ENCODE data around the gene PPP1R26.
A peak's percentile ranks its signal among the peaks of the same experiment; 100 is the strongest.

Gene PPP1R26

GRCh38 chr9:135487281-135488012, 7.9 kb downstream of the PPP1R26 start:
- Histone ChIP-seq H3K9me3 (no peaks in the 10 kb centered on the region), H3K4me3 (no peak overlapping the region), H3K4me1 (no peaks in the 10 kb centered on the region), H3K36me3 (replicated peaks) (peaks cover 39% of the 10 kb centered on the region), H3K27me3 (ENCODE audit: low read depth) (no peaks in the 10 kb centered on the region)
- no peak for DNase-seq (ENCODE audit: low spot score in 2 of 2)
- in situ Hi-C loops (cut with MboI; ENCODE audit: low sequenced_read_pairs): no loop called here

DNA sequence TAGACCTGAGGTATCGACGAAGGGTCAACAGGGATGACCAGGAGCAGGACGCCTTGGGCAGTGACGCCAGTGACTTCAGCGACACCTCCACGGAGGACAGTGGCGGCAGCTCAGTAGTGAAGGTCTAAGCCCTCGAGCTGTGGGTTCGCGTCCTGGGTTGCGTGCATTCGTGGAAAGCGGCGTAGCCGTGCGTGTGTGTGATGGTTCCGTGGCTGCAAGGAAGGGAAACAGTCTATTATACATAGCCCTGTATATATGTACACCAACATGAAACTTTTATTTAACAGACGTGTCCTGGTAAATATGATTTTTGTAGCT, 8.4 kb downstream of the PPP1R26 start:
- Histone ChIP-seq H3K4me3 (no peak overlapping the region), H3K36me3 (replicated peaks) (peaks cover 39% of the 10 kb centered on the region), H3K4me1 (no peaks in the 10 kb centered on the region), H3K9me3 (no peaks in the 10 kb centered on the region), H3K27me3 (ENCODE audit: low read depth) (no peaks in the 10 kb centered on the region)
- DNase-seq (ENCODE audit: low spot score in 2 of 2): no peak
- in situ Hi-C loops (cut with MboI; ENCODE audit: low sequenced_read_pairs): no loop called here

- no peak overlapping the region for H3K4me3 ChIP-seq
- in situ Hi-C loops (cut with MboI; ENCODE audit: low sequenced_read_pairs): no loop called here
- no peaks in the 10 kb centered on the region for H3K27me3 ChIP-seq (ENCODE audit: low read depth)
- H3K9me3 ChIP-seq: no peaks in the 10 kb centered on the region
- no peak for DNase-seq (ENCODE audit: low spot score in 2 of 2)
- H3K4me1 ChIP-seq: no peaks in the 10 kb centered on the region
- H3K36me3 ChIP-seq (replicated peaks): peaks cover 36% of the 10 kb centered on the region
Measured at GRCh38 chr9:135488527-135488926, 8.9 kb downstream of the PPP1R26 start.

DNA sequence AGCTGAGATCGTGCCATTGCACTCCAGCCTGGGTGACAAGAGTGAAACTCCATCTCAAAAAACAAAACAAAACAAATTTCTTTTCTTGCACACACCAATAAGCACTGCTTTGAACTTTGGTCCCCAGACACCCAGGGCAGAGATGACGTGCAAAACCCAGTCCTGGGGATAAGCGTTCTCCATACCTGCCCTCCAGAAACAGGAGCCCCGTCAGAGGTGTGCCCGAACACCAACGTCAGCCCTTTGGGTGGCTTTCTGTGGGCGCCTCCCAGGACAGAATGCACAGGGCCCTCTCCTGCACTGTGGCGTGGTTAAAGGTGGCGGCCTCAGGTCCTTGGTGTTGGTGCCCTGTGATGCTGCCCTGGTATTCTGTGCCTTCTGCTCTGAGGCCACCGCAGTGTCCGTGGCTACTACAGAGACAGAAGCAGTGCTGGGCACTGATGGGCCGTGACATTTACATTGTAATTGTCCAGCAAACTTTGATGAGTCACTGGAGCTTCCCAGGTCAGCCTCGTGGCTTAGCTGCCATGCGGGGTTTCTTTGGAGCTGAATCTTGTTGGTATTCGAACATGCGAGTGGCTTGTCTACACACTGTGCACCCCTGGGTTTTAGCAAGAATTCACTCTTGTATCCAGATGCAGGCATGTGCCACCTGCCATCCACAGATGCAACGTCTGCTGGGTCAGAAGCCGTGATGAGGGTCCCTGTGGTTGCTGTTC, 9.8 kb downstream of the PPP1R26 start:
- H3K4me1 ChIP-seq: no peaks in the 10 kb centered on the region
- DNase-seq (ENCODE audit: low spot score in 2 of 2): no peak
- no peak overlapping the region for H3K4me3 ChIP-seq
- in situ Hi-C loops (cut with MboI; ENCODE audit: low sequenced_read_pairs): no loop called here
- no peaks in the 10 kb centered on the region for H3K27me3 ChIP-seq (ENCODE audit: low read depth)
- peaks cover 28% of the 10 kb centered on the region for H3K36me3 ChIP-seq (replicated peaks)
- H3K9me3 ChIP-seq: no peaks in the 10 kb centered on the region

- Histone ChIP-seq H3K4me1 (no peaks in the 10 kb centered on the region), H3K4me3 (no peak overlapping the region), H3K27me3 (ENCODE audit: low read depth) (no peaks in the 10 kb centered on the region), H3K9me3 (no peaks in the 10 kb centered on the region), H3K36me3 (replicated peaks) (peaks cover 18% of the 10 kb centered on the region)
- DNase-seq (ENCODE audit: low spot score in 2 of 2): no peak
- in situ Hi-C loops (cut with MboI; ENCODE audit: low sequenced_read_pairs): no loop called here
Measured at GRCh38 chr9:135490166-135490870, 10.7 kb downstream of the PPP1R26 start.

DNA sequence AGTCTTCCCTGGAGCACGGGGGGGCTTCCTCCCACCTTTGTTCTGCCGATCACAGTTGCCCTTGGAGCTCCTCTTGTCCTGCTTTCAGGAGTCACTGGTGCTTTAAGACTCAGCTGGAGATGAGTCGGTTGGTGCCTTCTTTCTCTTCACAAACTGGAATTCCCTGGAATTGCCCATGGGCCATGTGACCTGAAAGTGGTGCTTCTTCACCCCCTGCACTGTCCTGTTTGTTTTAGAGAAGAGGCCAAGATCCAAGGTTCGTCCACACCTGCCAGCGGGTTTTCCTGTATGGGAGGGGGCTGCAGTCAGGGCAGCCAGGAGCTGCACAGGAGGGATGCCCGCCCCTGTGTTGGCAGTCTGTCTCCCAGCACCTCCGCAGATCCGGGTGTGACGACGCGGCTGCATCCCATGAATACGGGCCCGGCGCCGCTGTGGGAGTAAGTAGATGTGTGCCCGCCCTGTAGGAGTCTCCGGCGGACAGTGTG, 11.4 kb downstream of the PPP1R26 start:
- in situ Hi-C loops (cut with MboI; ENCODE audit: low sequenced_read_pairs): no loop called here
- Histone ChIP-seq H3K36me3 (replicated peaks) (peaks cover 11% of the 10 kb centered on the region), H3K27me3 (ENCODE audit: low read depth) (no peaks in the 10 kb centered on the region), H3K9me3 (no peaks in the 10 kb centered on the region), H3K4me1 (no peaks in the 10 kb centered on the region), H3K4me3 (no peak overlapping the region)
- no peak for DNase-seq (ENCODE audit: low spot score in 2 of 2)

- H3K4me1 ChIP-seq: no peaks in the 10 kb centered on the region
- no peaks in the 10 kb centered on the region for H3K9me3 ChIP-seq
- peaks cover 6% of the 10 kb centered on the region; the same call in 1 of the 2 replicates for H3K36me3 ChIP-seq (replicated peaks)
- H3K27me3 ChIP-seq (ENCODE audit: low read depth): no peaks in the 10 kb centered on the region
- no peak for DNase-seq (ENCODE audit: low spot score in 2 of 2)
- in situ Hi-C loops (cut with MboI; ENCODE audit: low sequenced_read_pairs): no loop called here
- no peak overlapping the region for H3K4me3 ChIP-seq
Measured at GRCh38 chr9:135491764-135492163, 12.2 kb downstream of the PPP1R26 start.

DNA sequence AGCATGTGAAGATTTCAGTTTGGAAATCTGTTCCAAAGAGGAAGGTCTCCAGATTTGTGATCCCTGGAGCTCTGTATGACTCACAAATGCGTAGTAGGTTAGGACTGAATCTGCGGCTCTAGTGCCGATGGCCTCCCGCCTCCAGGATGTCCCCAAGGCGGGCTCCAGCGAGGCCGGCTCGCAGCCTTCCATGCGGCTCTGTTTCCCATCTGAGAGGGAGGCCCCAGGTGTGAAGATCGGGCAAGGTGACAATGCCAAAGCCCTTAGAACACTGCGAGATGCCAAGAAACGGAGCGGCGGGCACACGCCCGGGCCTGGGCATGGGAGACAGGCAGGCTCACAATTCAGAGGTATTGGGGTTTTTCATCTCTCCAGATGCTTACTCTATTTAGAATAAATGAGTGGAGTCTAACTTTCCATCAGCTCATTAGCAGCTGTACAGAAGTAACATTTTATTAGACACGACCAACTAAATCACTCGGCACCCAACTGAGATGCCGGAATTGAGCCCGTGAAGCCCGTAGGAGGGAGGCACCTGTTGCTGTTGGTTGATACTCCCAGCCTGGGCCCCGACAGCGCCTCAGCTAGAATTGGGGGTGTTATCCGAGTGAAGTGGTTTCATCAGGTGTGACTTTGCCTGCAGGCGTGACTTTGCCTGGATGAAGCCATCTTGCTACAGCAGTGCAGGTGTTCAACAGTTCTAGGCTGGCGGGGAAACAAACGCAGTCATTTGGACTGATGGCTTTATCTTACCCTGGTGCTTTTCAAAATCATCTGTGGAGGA, 13.5 kb downstream of the PPP1R26 start:
- DNase-seq (ENCODE audit: low spot score in 2 of 2): no peak
- Histone ChIP-seq H3K36me3 (replicated peaks) (peaks cover 3% of the 10 kb centered on the region; the same call in 1 of the 2 replicates), H3K4me1 (no peaks in the 10 kb centered on the region), H3K4me3 (no peak overlapping the region), H3K27me3 (ENCODE audit: low read depth) (no peaks in the 10 kb centered on the region), H3K9me3 (no peaks in the 10 kb centered on the region)
- in situ Hi-C loops (cut with MboI; ENCODE audit: low sequenced_read_pairs): no loop called here

- no peak overlapping the region for H3K4me3 ChIP-seq
- H3K27me3 ChIP-seq (ENCODE audit: low read depth): no peaks in the 10 kb centered on the region
- no peaks in the 10 kb centered on the region for H3K36me3 ChIP-seq (replicated peaks)
- no peaks in the 10 kb centered on the region for H3K9me3 ChIP-seq
- DNase-seq (ENCODE audit: low spot score in 2 of 2): no peak
- in situ Hi-C loops (cut with MboI; ENCODE audit: low sequenced_read_pairs): no loop called here
- peaks cover 4% of the 10 kb centered on the region; the same call in 1 of the 2 replicates for H3K4me1 ChIP-seq
Measured at GRCh38 chr9:135494791-135495559, 15.4 kb downstream of the PPP1R26 start.

GRCh38 chr9:135498381-135499126, 19.0 kb downstream of the PPP1R26 start:
- no peak for DNase-seq (ENCODE audit: low spot score in 2 of 2)
- no peak overlapping the region for H3K4me3 ChIP-seq
- in situ Hi-C loops (cut with MboI; ENCODE audit: low sequenced_read_pairs): no loop called here

DNA sequence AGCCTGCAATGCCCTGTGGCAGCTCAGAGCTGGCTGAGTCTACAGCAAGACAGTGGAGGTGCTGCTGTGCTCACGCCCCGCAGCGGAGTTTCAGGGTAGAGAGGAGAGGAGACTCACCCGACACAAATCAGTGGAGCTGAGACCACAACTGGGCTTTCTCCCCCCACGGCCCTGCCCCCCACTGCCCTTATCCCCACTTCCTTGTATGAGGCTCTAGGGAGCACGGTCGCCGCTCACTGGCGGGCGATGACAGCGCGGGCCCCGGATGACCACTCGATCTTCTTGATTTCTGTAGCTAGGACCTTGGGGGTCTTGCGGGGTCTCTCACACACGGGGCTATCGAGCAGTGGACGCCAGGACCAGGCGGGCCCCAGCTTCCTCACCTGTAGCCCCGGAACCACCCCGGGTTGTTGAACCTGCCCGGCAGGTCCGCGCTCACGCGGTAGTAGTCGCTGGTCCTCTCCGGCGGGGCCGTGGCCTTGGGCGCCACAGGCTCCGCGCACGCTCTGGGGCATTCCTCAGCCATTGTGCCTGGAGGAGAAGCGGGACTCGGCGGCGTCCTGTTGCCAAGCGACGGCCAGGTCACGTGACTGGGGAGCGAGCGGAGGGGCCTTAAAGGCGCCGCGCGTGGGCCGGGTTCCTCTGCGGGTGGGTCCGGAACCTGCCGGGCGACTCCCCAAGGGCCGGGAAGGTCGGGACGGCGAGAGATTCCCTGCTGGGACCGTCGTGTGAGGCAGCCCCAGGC, 19.9 kb downstream of the PPP1R26 start:
- DNase-seq (ENCODE audit: low spot score in 2 of 2): peak; percentile 85 to 96
- in situ Hi-C loops (cut with MboI; ENCODE audit: low sequenced_read_pairs): no loop called here
- no peaks in the 10 kb centered on the region for H3K9me3 ChIP-seq
- no peaks in the 10 kb centered on the region for H3K27me3 ChIP-seq (ENCODE audit: low read depth)
- peak overlapping the region; percentile 87 for H3K4me3 ChIP-seq
- H3K4me1 ChIP-seq: peaks cover 4% of the 10 kb centered on the region; the same call in 1 of the 2 replicates
- peaks cover 31% of the 10 kb centered on the region for H3K36me3 ChIP-seq (replicated peaks)

More at GRCh38 chr9:135498381-135499126, 19.0 kb downstream of the PPP1R26 start:
- H3K9me3 ChIP-seq: no peaks in the 10 kb centered on the region
- H3K4me1 ChIP-seq: peaks cover 4% of the 10 kb centered on the region; the same call in 1 of the 2 replicates
- no peaks in the 10 kb centered on the region for H3K27me3 ChIP-seq (ENCODE audit: low read depth)
- H3K36me3 ChIP-seq (replicated peaks): peaks cover 22% of the 10 kb centered on the region

GRCh38 chr9:135500071-135500524, 20.5 kb downstream of the PPP1R26 start:
- H3K36me3 ChIP-seq (replicated peaks): peaks cover 37% of the 10 kb centered on the region
- H3K27me3 ChIP-seq (ENCODE audit: low read depth): no peaks in the 10 kb centered on the region
- H3K4me3 ChIP-seq: peak overlapping the region; percentile 87
- DNase-seq (ENCODE audit: low spot score in 2 of 2): no peak
- H3K4me1 ChIP-seq: peaks cover 4% of the 10 kb centered on the region; the same call in 1 of the 2 replicates
- no peaks in the 10 kb centered on the region for H3K9me3 ChIP-seq
- in situ Hi-C loops (cut with MboI; ENCODE audit: low sequenced_read_pairs): no loop called here

Data from HAP-1 (cell line).